Stimulated activated CD4-positive, alpha-beta T cell treated with anti-CD3 and anti-CD28 coated beads, Interleukin-12 subunit alpha, Interleukin-12 subunit beta, amount 100 ng/mL, for 24 hours (primary cell): ENCODE results near the gene CUZD1.

Experiments
- DNase-seq, 2 experiments: peaks; one replicate each; pipeline ENCODE4 v3.0.0-alpha.2; 2020; ENCODE audit warnings: low read depth in 2 of 2

CUZD1 gene

GRCh38 chr10:122854648-122855047, 9.0 kb upstream of the CUZD1 start:
- no peak for DNase-seq

DNA sequence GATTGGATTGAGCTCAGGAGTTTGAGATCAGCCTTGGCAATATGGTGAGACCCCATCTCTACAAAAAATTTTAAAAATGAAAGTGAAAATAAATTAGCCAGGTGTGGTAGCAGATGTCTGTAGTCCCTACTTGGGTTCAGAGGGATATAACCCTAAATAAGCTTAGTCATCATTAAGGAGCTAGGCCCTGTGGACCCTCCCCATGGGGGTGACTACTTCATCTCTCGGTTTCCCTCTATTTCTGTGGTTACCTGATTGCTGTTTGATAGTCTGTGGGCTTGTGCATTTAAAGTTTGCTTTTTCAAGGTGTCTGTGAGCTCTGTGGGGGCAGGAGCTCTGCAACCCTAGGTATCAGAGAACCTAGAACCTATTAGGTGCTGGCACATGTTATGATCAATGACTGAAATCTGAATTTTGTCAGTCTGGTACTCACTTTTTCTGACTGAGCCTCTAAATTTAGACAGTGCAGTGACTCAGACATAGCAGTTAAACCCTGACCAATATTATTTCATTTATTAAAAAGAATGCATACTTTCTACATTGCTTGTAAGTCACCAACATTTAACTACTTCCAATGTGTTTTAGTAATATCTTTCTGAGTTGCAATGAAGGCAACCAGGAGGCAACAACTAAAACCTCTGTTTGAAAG, 8.1 kb upstream of the CUZD1 start:
- no peak for DNase-seq

GRCh38 chr10:122852261-122852660, 6.6 kb upstream of the CUZD1 start:
- no peak for DNase-seq

GRCh38 chr10:122850705-122851640, 5.3 kb upstream of the CUZD1 start:
- DNase-seq, result no peak

DNA sequence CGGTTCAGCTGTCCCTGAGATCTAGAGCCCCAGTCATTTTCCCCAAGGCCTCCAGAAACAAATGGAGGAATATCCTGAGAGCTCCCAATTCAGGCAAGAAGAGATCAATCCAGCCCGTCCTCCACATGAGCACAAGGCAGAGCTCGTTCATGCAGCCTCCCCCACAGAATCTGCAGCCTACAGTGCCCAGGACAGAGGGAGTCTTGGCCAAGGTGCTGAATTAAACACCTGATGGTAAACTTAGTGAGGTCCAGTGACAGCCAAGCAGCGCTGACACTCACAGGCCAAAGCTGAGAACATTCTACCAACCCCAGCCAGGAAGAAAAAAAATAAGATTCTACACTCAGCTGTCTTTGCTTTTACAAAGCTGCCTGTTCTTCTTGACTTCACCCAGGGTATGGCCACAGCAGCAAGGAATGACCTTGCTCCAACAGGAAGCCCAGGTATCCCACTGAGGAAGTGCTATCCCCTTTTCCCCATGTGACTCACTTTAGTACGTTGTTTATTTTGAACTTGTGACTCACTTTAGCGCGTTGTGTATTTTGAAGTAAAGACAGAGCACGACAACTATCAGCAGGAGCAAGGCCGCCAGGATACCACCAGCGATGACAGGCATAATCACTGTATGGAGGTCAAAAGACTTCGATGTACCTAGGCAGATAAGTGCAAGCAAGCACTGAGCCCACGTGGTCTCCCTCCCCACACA, 4.4 kb upstream of the CUZD1 start:
- no peak for DNase-seq

DNA sequence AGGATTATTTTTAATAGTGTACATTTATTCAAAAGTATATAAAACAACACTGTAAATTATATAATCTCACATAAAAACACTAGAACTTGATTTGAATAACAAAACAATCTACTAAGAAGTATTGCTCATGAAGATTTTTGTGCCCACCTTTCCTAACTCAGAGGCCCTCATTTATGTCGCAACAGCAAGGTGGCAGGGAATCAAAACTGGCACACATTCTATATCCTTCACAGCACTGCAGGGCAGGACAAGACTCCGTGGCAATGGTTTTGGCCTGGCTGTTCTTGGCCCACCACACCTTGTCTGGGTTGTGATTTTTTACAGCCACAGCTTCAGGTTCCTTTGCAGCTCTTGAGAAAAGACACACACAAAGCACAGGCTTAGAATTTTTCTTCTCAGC, 3.4 kb upstream of the CUZD1 start:
- DNase-seq, result no peak

- DNase-seq, result no peak
Observed at GRCh38 chr10:122847782-122848604, 2.3 kb upstream of the CUZD1 start.

GRCh38 chr10:122844146-122844545, 1.5 kb downstream of the CUZD1 start:
- DNase-seq, result no peak

GRCh38 chr10:122841569-122841968, 4.1 kb downstream of the CUZD1 start:
- no peak for DNase-seq

DNA sequence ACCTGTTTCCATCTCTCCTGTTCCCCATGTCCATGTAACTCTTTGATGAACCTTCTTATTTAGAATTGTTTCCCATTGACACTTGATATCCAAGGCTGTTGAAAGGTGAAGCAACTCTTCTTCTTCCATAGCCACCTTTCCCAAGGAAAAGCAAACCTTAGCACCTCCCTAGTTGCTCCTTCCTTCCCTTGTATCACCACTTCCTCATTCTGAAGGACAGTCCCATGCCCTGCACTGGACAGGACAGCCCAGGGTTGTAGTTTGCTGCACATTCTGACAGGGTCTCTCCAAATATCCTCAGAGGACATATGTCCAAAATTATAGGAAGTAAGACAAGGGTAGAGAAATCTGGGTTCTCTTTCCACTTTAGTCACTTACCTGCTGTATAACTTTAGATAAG, 6.2 kb downstream of the CUZD1 start:
- no peak for DNase-seq

DNA sequence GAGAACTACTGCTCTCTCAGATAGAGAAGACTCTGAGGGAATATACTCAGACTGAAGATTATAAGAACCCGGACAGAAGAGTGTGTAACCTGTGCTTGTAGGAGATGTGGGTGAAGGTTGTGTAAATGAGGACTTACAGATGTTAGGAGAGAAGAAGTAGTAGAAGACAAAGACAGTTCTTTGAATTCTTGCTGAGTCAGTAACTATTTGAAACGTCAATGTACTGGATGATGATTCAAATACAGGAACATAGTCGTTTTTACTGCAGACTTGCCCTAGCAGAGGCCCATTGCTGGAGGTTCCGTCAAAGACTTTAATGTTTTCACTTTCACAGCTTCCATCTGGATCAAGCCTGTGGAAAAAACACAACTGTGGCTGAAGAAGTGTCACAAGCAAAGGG, 6.8 kb downstream of the CUZD1 start:
- no peak for DNase-seq

- no peak for DNase-seq
Observed at GRCh38 chr10:122835908-122836307, 9.7 kb downstream of the CUZD1 start.

DNA sequence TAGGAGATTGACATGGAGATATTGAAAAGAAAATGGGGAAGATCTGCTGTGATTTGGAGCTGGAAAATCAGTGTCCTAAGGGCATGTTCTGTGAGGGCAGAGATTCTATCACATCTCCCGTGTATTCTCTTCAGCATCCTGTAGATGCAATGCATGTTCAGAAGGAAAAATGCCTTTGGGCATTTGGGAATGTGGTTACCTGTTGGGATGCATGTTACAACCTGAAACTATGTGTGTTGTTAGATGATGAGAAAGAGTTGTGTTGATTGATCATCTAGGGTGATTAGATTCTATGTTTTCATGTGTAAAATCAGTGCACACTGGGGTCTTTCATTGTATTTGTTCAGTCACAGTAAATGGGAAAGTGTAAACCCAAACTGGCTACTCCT, 14.7 kb downstream of the CUZD1 start:
- DNase-seq, result no peak

DNA sequence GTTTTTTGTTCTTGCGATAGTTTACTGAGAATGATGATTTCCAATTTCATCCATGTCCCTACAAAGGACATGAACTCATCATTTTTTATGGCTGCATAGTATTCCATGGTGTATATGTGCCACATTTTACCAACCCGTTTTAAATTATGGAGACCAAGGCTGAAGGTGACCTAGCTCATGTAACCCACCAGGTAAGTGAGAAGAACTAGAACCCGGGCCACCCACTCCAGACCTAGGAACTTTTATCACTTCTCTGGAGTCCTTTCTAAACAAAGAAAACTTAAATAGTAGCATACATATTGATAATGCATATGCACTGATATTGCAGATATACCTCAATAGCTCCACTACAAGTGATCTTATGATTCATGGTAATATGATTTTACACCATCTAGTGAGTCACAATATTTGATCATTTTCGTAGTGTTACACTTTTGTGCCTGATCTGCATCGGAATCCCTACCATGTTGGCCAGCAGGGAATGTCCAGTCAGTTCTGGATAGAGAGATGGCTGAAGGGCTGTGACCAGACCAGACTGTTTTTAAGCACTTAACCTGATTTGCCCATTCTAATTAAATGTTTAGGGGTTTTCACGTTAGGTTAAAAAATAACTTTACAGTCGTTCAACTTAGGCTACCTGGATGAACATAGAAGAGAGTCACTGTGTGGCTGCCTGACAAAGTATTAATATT, 15.2 kb downstream of the CUZD1 start:
- DNase-seq, result no peak

DNA sequence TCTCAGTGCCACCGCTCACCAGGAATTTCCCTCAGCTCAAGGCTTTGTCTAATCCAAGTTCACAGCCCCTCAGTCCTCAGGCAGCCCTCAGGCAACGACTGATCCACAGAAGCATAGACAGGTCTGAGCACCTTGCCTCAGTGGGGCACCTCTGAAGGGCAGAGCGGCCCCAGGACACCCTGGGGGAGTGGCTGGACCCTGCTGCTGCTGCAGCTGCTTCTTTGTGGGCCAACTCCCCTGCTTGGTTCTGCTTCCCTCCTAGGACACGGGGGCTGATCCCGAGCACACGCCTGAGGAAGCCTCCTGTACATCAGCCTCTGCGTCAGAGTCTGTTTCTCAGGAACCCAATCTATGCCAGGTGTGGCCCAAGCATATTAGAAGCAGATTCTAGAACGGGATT, 16.2 kb downstream of the CUZD1 start:
- no peak for DNase-seq

DNA sequence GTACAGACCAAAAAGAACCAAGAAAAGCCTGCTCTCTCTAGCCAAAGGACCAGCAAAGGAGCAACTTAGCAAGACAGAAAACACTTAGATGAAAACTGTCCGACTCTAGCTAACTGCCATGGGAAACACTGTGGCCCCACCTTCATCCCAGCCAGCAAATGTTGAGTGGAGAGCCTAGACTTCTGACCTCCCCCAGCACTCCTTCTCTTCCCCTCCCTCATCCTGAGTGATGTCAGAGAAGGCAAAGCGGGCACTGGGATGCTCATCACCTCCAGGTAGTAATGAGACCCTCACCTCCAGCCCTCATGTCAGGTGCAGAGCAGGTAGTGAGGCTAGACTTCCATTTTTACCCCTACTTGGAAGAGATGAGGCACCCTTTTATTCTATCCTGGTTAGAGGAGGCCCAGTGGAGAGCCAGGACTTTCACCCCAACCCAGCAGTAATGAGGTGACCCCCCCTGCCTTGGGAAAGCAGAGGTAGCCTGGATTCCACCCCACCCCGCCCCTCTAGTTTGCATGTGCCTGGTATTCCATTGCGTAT, 16.9 kb downstream of the CUZD1 start:
- DNase-seq, result no peak

DNA sequence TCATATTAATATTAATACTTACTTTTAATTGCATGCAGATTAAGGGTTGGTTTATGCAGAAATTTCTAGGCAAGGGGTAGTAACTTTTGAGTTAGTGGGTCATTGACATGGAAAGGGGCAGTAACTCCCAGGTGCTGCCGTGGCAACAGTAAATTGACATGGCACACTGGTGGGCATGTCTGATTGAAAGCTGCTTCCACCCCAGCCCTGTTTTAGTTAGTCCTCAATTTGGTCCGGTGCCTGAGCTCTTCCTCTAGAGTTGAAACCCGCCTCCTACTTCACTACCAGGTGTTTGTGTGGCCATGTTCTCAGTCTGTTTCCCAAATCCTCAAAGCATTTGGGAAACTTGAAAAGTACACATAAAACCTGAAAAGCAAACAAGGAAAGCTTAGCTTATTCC, 18.4 kb downstream of the CUZD1 start:
- DNase-seq, result no peak

DNA sequence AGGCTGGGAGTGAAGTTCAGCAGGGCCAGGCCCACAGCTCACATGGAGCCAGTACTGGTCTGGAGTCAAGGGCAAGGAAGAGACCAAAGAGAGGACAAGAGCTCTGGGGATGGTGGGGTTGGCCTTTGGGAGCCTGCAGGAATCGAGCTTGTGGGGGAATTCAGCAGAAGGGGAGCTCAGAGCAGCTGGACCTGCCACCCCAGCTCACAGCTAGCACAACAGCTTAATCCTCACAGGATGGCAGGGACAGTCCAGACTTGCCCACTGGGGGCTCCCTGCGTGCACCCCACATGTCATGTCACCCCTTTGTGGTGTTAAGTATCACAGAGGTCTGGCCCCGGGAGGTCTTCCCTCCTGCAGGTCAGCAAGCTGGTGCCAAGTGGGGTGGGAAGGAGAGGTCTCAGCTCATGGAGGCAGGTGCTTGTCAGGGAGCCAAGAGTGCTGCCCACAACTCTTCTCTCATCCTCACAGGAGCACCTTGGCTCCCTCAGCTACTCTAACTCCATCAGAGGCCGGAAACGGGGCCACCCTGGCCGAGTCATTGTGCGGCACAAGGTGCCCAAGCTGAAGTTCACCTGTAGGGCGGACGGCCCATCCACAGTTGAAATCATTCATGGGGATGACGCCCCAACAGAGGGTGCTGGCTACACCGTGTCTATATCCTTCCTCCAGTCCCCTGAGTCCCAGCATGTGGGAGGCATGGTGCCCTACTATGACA, 22.5 kb downstream of the CUZD1 start:
- no peak for DNase-seq

DNA sequence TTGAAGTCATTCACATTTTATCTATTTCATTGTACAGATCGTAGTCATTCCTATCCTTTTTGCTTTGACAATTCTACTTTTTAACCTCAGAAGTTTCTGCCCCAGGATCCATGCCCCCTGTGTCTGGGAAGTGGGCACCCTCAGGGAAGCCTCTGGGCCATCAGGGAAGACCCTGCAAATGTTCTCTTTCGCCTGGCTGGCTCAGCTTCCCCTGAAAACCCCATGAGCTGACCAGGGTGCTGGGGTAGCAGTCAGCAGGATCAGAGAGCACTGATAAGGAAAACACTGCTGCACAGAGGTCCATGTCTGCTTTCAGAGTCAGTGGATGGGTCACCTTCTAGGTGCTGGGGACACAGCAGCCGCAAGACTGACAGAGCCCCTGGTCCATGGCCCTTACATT, 23.8 kb downstream of the CUZD1 start:
- DNase-seq, result no peak

- no peak for DNase-seq
Observed at GRCh38 chr10:122815458-122815857, 30.2 kb downstream of the CUZD1 start.
